Calu3 (cell line): ENCODE measurements around the gene TCF4. TPM values are rescaled to one million over a fixed set of nuclear protein-coding genes. Genes with fewer than 3 reads are reported as not detected.
A peak's percentile ranks its signal among the peaks of the same experiment; 100 is the strongest.

ENCODE experiments used
- BruUV-seq: library from RNA; stranded (reverse); fragments of 400-500 nt; replicated peaks from 2 replicates; lab custom pipeline; 2021; lab: Mats Ljungman, UMichigan
- CTCF ChIA-PET: fragments of 300-600 bp; sonication (Branson Sonifier 250); formaldehyde crosslinking; loops from one replicate; lab custom pipeline; 2022; ENCODE audit warnings: antibody characterized with exemption; lab: Charles Lee
- DNase-seq: peaks from one replicate; pipeline ENCODE4 v3.0.0; 2022
- H3K27ac Mint-ChIP-seq: one replicate; pipeline ENCODE4 v1.8.0; 2022; ENCODE audit warnings: mixed read lengths; ENCODE audit not compliant: unreplicated experiment
- H3K27me3 Mint-ChIP-seq: one replicate; pipeline ENCODE4 v1.8.0; 2022; ENCODE audit warnings: mixed read lengths; ENCODE audit not compliant: unreplicated experiment
- H3K36me3 Mint-ChIP-seq: one replicate; pipeline ENCODE4 v1.8.0; 2022; ENCODE audit warnings: mild to moderate bottlenecking, moderate library complexity, mixed read lengths; ENCODE audit not compliant: insufficient read depth, unreplicated experiment
- H3K4me1 Mint-ChIP-seq: one replicate; pipeline ENCODE4 v1.8.0; 2022; ENCODE audit warnings: mild to moderate bottlenecking, low read depth, mixed read lengths; ENCODE audit not compliant: unreplicated experiment
- H3K4me3 Mint-ChIP-seq: one replicate; pipeline ENCODE4 v1.8.0; 2022; ENCODE audit warnings: mild to moderate bottlenecking, low read depth, moderate library complexity, mixed read lengths; ENCODE audit not compliant: unreplicated experiment
- H3K9me3 Mint-ChIP-seq: one replicate; pipeline ENCODE4 v1.8.0; 2022; ENCODE audit warnings: low read depth, mixed read lengths; ENCODE audit not compliant: unreplicated experiment
- CTCF ChIP-seq: fragments of 200-600 bp; IDR thresholded peaks from one replicate; pipeline ENCODE4 v1.8.0; 2022; ENCODE audit warnings: antibody characterized with exemption; ENCODE audit not compliant: unreplicated experiment
- intact Hi-C: fragments of 100-400 bp; cut with micrococcal nuclease; formaldehyde crosslinking; loops from one replicate; pipeline ENCODE4 v1.10.0; 2022; ENCODE audit not compliant: unreplicated experiment
- total RNA-seq: library from RNA; stranded (reverse); gene quantifications from 2 replicates; pipeline ENCODE4 v1.2.3, GENCODE V29; 2022

The TCF4 gene
- total RNA-seq, 1 experiment from 2014 or later = 0.21 TPM

GRCh38 chr18:55416791-55417190 is 171.2 kb downstream of the TCF4 start:
- Mint-ChIP-seq H3K9me3 (no peaks in the 10 kb centered on the region), H3K4me3 (no peak overlapping the region), H3K27ac (no peak overlapping the region), H3K27me3 (no peaks in the 10 kb centered on the region), H3K36me3 (no peaks in the 10 kb centered on the region), H3K4me1 (no peaks in the 10 kb centered on the region)
- DNase-seq = no peak
- no TSS peak for BruUV-seq
- intact Hi-C loops = loop anchor here (5.0 to 10.0 kb wide), 2 partner anchors 446 to 898 kb away; no protein-coding TSS in a partner anchor
- CTCF ChIA-PET = interaction anchor here (1.6 kb wide), 1 partner anchor 182 kb away, joined by 5 read pairs; no protein-coding TSS in a partner anchor
- TF ChIP-seq CTCF = no peak

GRCh38 chr18:55415258-55415871 is 172.6 kb downstream of the TCF4 start:
- intact Hi-C loops = loop anchor here (1.0 to 10.0 kb wide), 4 partner anchors 366 to 1161 kb away; no protein-coding TSS in a partner anchor
- CTCF ChIA-PET = interaction anchor here (1.6 kb wide), 1 partner anchor 181 kb away, joined by 5 read pairs; no protein-coding TSS in a partner anchor
- H3K27me3 Mint-ChIP-seq = no peaks in the 10 kb centered on the region
- peak; percentile 78 for DNase-seq
- no peak overlapping the region for H3K4me3 Mint-ChIP-seq
- no TSS peak for BruUV-seq
- no peaks in the 10 kb centered on the region for H3K4me1 Mint-ChIP-seq
- no peaks in the 10 kb centered on the region for H3K36me3 Mint-ChIP-seq
- TF ChIP-seq CTCF = peak; percentile 84
- H3K9me3 Mint-ChIP-seq = no peaks in the 10 kb centered on the region
- H3K27ac Mint-ChIP-seq = no peak overlapping the region

- no peaks in the 10 kb centered on the region for H3K27me3 Mint-ChIP-seq
- H3K36me3 Mint-ChIP-seq = no peaks in the 10 kb centered on the region
- CTCF ChIA-PET = no interaction called here
- no peak for TF ChIP-seq CTCF
- intact Hi-C loops = loop anchor here (10.0 kb wide), 1 partner anchor 900 kb away; no protein-coding TSS in a partner anchor
- DNase-seq = no peak
- no peaks in the 10 kb centered on the region for H3K9me3 Mint-ChIP-seq
- H3K4me1 Mint-ChIP-seq = no peaks in the 10 kb centered on the region
- no peak overlapping the region for H3K27ac Mint-ChIP-seq
- H3K4me3 Mint-ChIP-seq = no peak overlapping the region
- no TSS peak for BruUV-seq
Measured at GRCh38 chr18:55414475-55414874, 173.5 kb downstream of the TCF4 start.

- H3K4me3 Mint-ChIP-seq = no peak overlapping the region
- H3K27me3 Mint-ChIP-seq = peaks cover 4% of the 10 kb centered on the region
- H3K4me1 Mint-ChIP-seq = no peaks in the 10 kb centered on the region
- TF ChIP-seq CTCF = no peak
- intact Hi-C loops = loop anchor here (10.0 kb wide), 1 partner anchor 901 kb away; no protein-coding TSS in a partner anchor
- no peak overlapping the region for H3K27ac Mint-ChIP-seq
- CTCF ChIA-PET = no interaction called here
- no peaks in the 10 kb centered on the region for H3K9me3 Mint-ChIP-seq
- DNase-seq = no peak
- BruUV-seq = no TSS peak
- H3K36me3 Mint-ChIP-seq = no peaks in the 10 kb centered on the region
Measured at GRCh38 chr18:55413474-55413873, 174.5 kb downstream of the TCF4 start.
